Tibial nerve (tissue), 4 donors: ENCODE results near the gene ANAPC5.

Experiments used
- EP300 ChIP-seq, 2 donors: sonication (generic); formaldehyde crosslinking; IDR thresholded peaks; one replicate each; pipeline ENCODE4 v1.6.1; 2017; ENCODE audit warnings: antibody characterized with exemption in 2 of 2, mild to moderate bottlenecking in 1 of 2
- POLR2A ChIP-seq, 2 donors: fragments of 450-650 bp; IDR thresholded peaks; one replicate each; pipeline ENCODE4 v1.6.1; 2017; ENCODE audit warnings: antibody characterized with exemption in 2 of 2, mild to moderate bottlenecking in 2 of 2, moderate library complexity in 2 of 2
- TF ChIP-seq, protein P1 (sequence below), 5 experiments: fragments of 200-600 bp in 3 of 5; fragments of 450-650 bp in 2 of 5; sonication (generic) in 3 of 5; IDR thresholded peaks; one replicate each; pipeline ENCODE4 v1.5.1; 2016 to 2019; ENCODE audit warnings: antibody characterized with exemption in 5 of 5, mild to moderate bottlenecking in 3 of 5, moderate library complexity in 2 of 5

DNA sequence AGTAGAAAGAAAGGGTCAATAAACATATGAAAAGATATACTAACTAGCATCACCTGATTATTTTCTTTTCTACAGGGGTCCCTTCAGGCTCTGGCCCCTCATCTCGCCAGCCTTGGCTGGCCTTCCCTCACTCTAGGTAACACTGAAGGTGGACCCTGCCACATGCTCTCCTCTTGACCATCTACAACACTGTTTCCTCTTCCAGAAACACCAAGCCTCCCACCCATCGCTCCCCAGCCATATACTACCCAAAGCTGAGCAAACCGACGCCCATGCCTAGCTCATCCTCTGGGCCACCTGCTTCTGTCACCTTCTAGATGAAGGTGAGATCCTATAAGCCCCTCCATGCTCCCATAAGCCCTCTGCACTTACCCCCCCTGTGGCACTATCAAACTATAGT, 14.8 kb downstream of the ANAPC5 start:
- TF ChIP-seq, protein P1, sequence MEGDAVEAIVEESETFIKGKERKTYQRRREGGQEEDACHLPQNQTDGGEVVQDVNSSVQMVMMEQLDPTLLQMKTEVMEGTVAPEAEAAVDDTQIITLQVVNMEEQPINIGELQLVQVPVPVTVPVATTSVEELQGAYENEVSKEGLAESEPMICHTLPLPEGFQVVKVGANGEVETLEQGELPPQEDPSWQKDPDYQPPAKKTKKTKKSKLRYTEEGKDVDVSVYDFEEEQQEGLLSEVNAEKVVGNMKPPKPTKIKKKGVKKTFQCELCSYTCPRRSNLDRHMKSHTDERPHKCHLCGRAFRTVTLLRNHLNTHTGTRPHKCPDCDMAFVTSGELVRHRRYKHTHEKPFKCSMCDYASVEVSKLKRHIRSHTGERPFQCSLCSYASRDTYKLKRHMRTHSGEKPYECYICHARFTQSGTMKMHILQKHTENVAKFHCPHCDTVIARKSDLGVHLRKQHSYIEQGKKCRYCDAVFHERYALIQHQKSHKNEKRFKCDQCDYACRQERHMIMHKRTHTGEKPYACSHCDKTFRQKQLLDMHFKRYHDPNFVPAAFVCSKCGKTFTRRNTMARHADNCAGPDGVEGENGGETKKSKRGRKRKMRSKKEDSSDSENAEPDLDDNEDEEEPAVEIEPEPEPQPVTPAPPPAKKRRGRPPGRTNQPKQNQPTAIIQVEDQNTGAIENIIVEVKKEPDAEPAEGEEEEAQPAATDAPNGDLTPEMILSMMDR (IDR thresholded peaks at IDR 0.05) = no peak
- TF ChIP-seq POLR2A (IDR thresholded peaks at IDR 0.05) (no peak), EP300 (IDR thresholded peaks at IDR 0.05) (no peak)
